SK-N-SH treated with all-trans-retinoic acid at 6 μM for 48 hours (cell line): ENCODE measurements around the gene ASB9.

Experiments used
- ATAC-seq: fragments of 200-7000 bp; cut with Tn5 transposase; 3 replicates; pipeline ENCODE4 v1.9.1; 2020; ENCODE audit warnings: mild to moderate bottlenecking, moderate library complexity
- ARNTL ChIP-seq: fragments of 450-650 bp; formaldehyde crosslinking; IDR thresholded peaks from 2 replicates; pipeline ENCODE4 v1.5.0; 2020; ENCODE audit warnings: low read depth, mild to moderate bottlenecking, moderate library complexity, borderline replicate concordance
- BACH2 ChIP-seq: fragments of 250-450 bp; sonication (Bioruptor Pico); IDR thresholded peaks from 2 replicates; pipeline ENCODE4 v1.9.0; 2021; ENCODE audit warnings: mild to moderate bottlenecking, borderline replicate concordance
- CREB5 ChIP-seq: fragments of 250-450 bp; sonication (Bioruptor Pico); IDR thresholded peaks from 2 replicates; pipeline ENCODE4 v1.5.1; 2020; ENCODE audit warnings: low read depth, mild to moderate bottlenecking, moderate library complexity
- CSDC2 ChIP-seq: fragments of 250-450 bp; sonication (Bioruptor Pico); IDR thresholded peaks from 2 replicates; pipeline ENCODE4 v1.5.0; 2020; ENCODE audit warnings: mild to moderate bottlenecking, moderate library complexity
- CSRNP3 ChIP-seq: fragments of 250-450 bp; sonication (Bioruptor Pico); IDR thresholded peaks from 2 replicates; pipeline ENCODE4 v1.5.1; 2021; ENCODE audit warnings: mild to moderate bottlenecking, moderate library complexity
- GLIS3 ChIP-seq: fragments of 250-450 bp; sonication (Bioruptor Pico); IDR thresholded peaks from 2 replicates; pipeline ENCODE4 v1.5.0; 2020; ENCODE audit warnings: mild to moderate bottlenecking, moderate library complexity
- ISL1 ChIP-seq: fragments of 250-450 bp; sonication (Bioruptor Pico); IDR thresholded peaks from 2 replicates; pipeline ENCODE4 v2.1.2; 2022; ENCODE audit warnings: mild to moderate bottlenecking, moderate library complexity
- OSR1 ChIP-seq: fragments of 250-450 bp; sonication (Bioruptor Pico); IDR thresholded peaks from 2 replicates; pipeline ENCODE4 v1.8.0; 2022; ENCODE audit warnings: moderate library complexity, mild to moderate bottlenecking, inconsistent platforms
- PATZ1 ChIP-seq: fragments of 250-450 bp; sonication (Bioruptor Pico); IDR thresholded peaks from 2 replicates; pipeline ENCODE4 v1.8.0; 2020; ENCODE audit warnings: mild to moderate bottlenecking, moderate library complexity, borderline replicate concordance
- POU6F1 ChIP-seq: fragments of 250-450 bp; sonication (Bioruptor Pico); IDR thresholded peaks from 2 replicates; pipeline ENCODE4 v1.8.0; 2021; ENCODE audit warnings: low read depth, mild to moderate bottlenecking, moderate library complexity, borderline replicate concordance
- PPARA ChIP-seq: fragments of 250-450 bp; sonication (Bioruptor Pico); IDR thresholded peaks from 2 replicates; pipeline ENCODE4 v1.5.0; 2020; ENCODE audit warnings: mild to moderate bottlenecking, borderline replicate concordance
- RARB ChIP-seq: fragments of 250-450 bp; sonication (Bioruptor Pico); IDR thresholded peaks from 2 replicates; pipeline ENCODE4 v1.8.0; 2021; ENCODE audit warnings: mild to moderate bottlenecking, moderate library complexity
- SNAI2 ChIP-seq: fragments of 250-450 bp; sonication (Bioruptor Pico); IDR thresholded peaks from 2 replicates; pipeline ENCODE4 v1.5.0; 2020; ENCODE audit warnings: mild to moderate bottlenecking, moderate library complexity
- TCF4 ChIP-seq: fragments of 250-450 bp; sonication (Bioruptor Pico); IDR thresholded peaks from 2 replicates; pipeline ENCODE4 v1.8.0; 2021; ENCODE audit warnings: mild to moderate bottlenecking, moderate library complexity, borderline replicate concordance
- TOX ChIP-seq: fragments of 250-450 bp; sonication (Bioruptor Pico); IDR thresholded peaks from 2 replicates; pipeline ENCODE4 v1.8.0; 2021; ENCODE audit warnings: mild to moderate bottlenecking, moderate library complexity, borderline replicate concordance
- TSHZ2 ChIP-seq: fragments of 250-450 bp; sonication (Bioruptor Pico); IDR thresholded peaks from 2 replicates; pipeline ENCODE4 v1.5.0; 2020; ENCODE audit warnings: mild to moderate bottlenecking, moderate library complexity
- ZC3H10 ChIP-seq: fragments of 250-450 bp; sonication (Bioruptor Pico); IDR thresholded peaks from 2 replicates; pipeline ENCODE4 v1.5.1; 2021; ENCODE audit warnings: mild to moderate bottlenecking, moderate library complexity
- ZFP3 ChIP-seq: fragments of 250-450 bp; sonication (Bioruptor Pico); IDR thresholded peaks from 2 replicates; pipeline ENCODE4 v1.5.0; 2020; ENCODE audit warnings: mild to moderate bottlenecking, moderate library complexity
- ZFP30 ChIP-seq: fragments of 450-650 bp; formaldehyde crosslinking; IDR thresholded peaks from 2 replicates; pipeline ENCODE4 v1.5.0; 2022; ENCODE audit warnings: mild to moderate bottlenecking, moderate library complexity
- ZNF565 ChIP-seq: fragments of 450-650 bp; formaldehyde crosslinking; conservative IDR thresholded peaks from 2 replicates; pipeline ENCODE4 v1.5.0; 2020; ENCODE audit warnings: low read depth, mild to moderate bottlenecking, moderate library complexity
- ZNF70 ChIP-seq: fragments of 450-650 bp; formaldehyde crosslinking; IDR thresholded peaks from 2 replicates; pipeline ENCODE4 v1.5.0; 2020; ENCODE audit warnings: mild to moderate bottlenecking, moderate library complexity
- ZNF8 ChIP-seq: fragments of 450-650 bp; formaldehyde crosslinking; IDR thresholded peaks from 2 replicates; pipeline ENCODE4 v1.5.0; 2020; ENCODE audit warnings: mild to moderate bottlenecking, moderate library complexity

ASB9 gene

GRCh38 chrX:15233416-15234015 lies 36.4 kb downstream of the ASB9 start:
- ATAC-seq, result no peak
- no peak for TF ChIP-seq TOX (CRISPR knock-in tag)
- TF ChIP-seq GLIS3 (CRISPR knock-in tag), result no peak
- no peak for TF ChIP-seq BACH2 (CRISPR knock-in tag)
- no peak for TF ChIP-seq TCF4
- TF ChIP-seq PATZ1 (CRISPR knock-in tag), result no peak
- TF ChIP-seq ZNF565 (CRISPR knock-in tag), result no peak
- no peak for TF ChIP-seq RARB
- no peak for TF ChIP-seq PPARA (CRISPR knock-in tag)
- TF ChIP-seq SNAI2 (CRISPR knock-in tag), result no peak
- no peak for TF ChIP-seq CSRNP3
- TF ChIP-seq ZNF8, result no peak
- no peak for TF ChIP-seq ZFP3 (CRISPR knock-in tag)
- TF ChIP-seq OSR1 (CRISPR knock-in tag), result no peak
- no peak for TF ChIP-seq ARNTL (CRISPR knock-in tag)

GRCh38 chrX:15224747-15225146 lies 45.1 kb downstream of the ASB9 start:
- no peak for ATAC-seq
- TF ChIP-seq TOX (CRISPR knock-in tag), result no peak
- TF ChIP-seq BACH2 (CRISPR knock-in tag), result no peak
- no peak for TF ChIP-seq ZFP3 (CRISPR knock-in tag)
- TF ChIP-seq CSRNP3, result no peak
- TF ChIP-seq ARNTL (CRISPR knock-in tag), result no peak
- TF ChIP-seq RARB, result no peak
- TF ChIP-seq ZNF70, result no peak
- no peak for TF ChIP-seq OSR1 (CRISPR knock-in tag)
- no peak for TF ChIP-seq ZNF8
- TF ChIP-seq SNAI2 (CRISPR knock-in tag), result no peak
- no peak for TF ChIP-seq PPARA (CRISPR knock-in tag)
- no peak for TF ChIP-seq GLIS3 (CRISPR knock-in tag)
- no peak for TF ChIP-seq ZNF565 (CRISPR knock-in tag)

- ATAC-seq, result no peak
These were observed 48.6 kb downstream of the ASB9 start for GRCh38 chrX:15221321-15221720.

More at GRCh38 chrX:15221321-15221720, 48.6 kb downstream of the ASB9 start:
- TF ChIP-seq TCF4 (no peak), POU6F1 (CRISPR knock-in tag) (no peak), PPARA (CRISPR knock-in tag) (no peak), GLIS3 (CRISPR knock-in tag) (no peak), ZFP3 (CRISPR knock-in tag) (no peak), SNAI2 (CRISPR knock-in tag) (no peak), ZFP30 (CRISPR knock-in tag) (no peak), TSHZ2 (no peak), ZNF8 (no peak), CSRNP3 (no peak), ARNTL (CRISPR knock-in tag) (no peak), ZC3H10 (no peak), BACH2 (CRISPR knock-in tag) (no peak), ZNF565 (CRISPR knock-in tag) (no peak), CSDC2 (CRISPR knock-in tag) (no peak), ISL1 (no peak), CREB5 (no peak)
- TF ChIP-seq, all 23 proteins: peak for 0
